AG09309 (cell line): Measurements from ENCODE around the gene MAN2A1.

Experiments used
- DNase-seq: peaks from one replicate; pipeline ENCODE4 v3.0.0-alpha.2; 2010; ENCODE audit warnings: low read depth
- H3K4me3 ChIP-seq: 2 replicates; pipeline ENCODE4 v1.5.1; 2011; ENCODE audit warnings: mild to moderate bottlenecking, low read depth, low read length, moderate library complexity; ENCODE audit not compliant: control insufficient read depth
- TF ChIP-seq, protein P1 (sequence below): IDR thresholded peaks from 2 replicates; pipeline ENCODE4 v1.5.1; 2011; ENCODE audit warnings: mild to moderate bottlenecking, low read depth, low read length, inconsistent platforms; ENCODE audit not compliant: insufficient read depth, control insufficient read depth; ENCODE audit errors: missing control alignments

Gene MAN2A1

DNA sequence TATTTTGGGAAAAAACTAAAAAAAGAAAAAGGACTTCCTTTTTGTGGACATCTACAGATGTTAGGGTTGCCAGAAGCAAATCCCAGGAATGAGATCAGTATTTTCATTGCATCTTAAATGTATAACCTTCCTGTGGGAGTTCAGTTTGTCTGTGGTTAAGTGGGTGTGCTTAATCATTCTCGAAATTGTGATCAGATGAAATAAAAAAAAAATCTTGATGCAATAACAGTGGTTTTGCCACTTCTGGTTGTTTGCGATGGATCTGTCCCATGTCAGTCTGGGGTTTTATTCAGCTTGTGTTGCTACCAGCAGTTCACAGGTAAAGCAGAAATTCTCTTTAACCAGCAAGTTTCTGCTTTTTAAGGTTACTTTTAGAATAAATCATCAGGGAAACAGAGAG, 179.0 kb downstream of the MAN2A1 start:
- TF ChIP-seq, protein P1, sequence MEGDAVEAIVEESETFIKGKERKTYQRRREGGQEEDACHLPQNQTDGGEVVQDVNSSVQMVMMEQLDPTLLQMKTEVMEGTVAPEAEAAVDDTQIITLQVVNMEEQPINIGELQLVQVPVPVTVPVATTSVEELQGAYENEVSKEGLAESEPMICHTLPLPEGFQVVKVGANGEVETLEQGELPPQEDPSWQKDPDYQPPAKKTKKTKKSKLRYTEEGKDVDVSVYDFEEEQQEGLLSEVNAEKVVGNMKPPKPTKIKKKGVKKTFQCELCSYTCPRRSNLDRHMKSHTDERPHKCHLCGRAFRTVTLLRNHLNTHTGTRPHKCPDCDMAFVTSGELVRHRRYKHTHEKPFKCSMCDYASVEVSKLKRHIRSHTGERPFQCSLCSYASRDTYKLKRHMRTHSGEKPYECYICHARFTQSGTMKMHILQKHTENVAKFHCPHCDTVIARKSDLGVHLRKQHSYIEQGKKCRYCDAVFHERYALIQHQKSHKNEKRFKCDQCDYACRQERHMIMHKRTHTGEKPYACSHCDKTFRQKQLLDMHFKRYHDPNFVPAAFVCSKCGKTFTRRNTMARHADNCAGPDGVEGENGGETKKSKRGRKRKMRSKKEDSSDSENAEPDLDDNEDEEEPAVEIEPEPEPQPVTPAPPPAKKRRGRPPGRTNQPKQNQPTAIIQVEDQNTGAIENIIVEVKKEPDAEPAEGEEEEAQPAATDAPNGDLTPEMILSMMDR: no peak
- H3K4me3 ChIP-seq: no peak overlapping the region
- DNase-seq: no peak

DNA sequence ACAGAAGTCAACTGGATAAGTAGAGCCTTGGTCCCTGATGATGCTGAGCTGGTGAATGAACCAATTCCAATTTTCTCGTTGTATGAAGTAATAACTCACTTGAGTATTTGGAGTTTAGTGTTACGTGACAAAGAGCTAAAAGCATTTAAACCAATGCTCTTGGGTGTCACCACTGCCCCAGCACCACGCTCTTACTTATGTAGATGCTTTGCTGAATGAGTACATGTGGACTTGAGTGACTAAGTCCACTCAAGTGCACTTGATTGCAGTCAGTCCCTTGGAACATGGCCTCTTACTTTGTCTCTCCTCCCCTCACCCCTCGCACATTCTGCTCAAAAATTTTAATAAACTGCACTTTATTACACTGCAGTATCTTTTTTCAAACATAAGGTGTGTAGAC, 184.0 kb downstream of the MAN2A1 start:
- DNase-seq: no peak
- TF ChIP-seq, protein P1: no peak
- no peak overlapping the region for H3K4me3 ChIP-seq

DNA sequence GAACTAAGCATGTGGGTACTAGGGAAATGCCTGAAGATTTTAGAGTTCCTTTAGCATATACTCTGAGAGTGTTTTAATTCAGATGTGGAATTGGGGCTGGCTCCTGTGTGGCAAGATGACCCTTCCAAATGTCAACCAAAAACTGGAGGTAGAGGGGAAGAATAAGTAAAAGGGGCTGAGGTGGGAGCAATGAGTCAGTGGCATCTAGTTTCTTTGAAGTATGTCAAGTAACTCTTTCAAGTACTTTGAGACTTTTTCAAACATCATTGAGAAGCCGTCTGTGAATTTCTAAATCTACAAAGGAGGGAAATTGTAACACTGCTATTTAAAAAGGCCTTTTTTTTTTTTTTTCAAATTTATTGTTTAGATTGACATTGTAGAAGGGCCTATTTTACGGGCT, 184.4 kb downstream of the MAN2A1 start:
- H3K4me3 ChIP-seq: no peak overlapping the region
- no peak for DNase-seq
- TF ChIP-seq, protein P1: no peak

DNA sequence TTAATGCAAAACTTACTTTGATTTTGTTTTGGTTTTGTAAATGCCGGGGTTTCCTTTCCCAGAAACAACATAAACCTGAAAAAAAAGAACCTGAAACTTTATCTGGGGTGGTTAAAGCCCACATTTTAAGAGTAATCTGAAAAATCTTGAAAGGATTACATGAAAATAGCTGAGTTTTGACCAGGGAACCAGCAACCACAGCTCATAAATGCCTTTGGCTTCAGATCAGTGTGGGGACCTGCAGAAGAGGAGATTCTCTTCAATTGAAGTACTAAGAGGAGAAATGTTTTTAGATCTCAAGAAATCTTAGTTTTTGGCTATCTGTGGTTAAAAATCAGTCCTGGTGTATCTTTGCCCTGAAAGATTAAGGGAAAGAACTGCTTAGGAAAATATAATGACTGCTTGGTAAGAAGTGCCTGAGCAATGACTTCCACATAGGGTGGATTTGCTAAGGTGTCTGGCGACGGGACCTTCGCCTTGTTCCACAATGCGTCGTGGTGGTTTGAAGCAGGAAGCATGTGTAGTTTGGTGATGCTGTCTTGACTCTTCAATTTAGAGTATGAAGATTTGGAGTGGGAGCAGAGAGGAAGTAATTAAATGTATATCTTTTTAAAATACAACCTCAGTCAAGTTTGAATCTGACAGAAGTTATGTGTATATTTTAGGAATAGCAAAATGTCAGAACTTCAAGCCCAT, 186.5 kb downstream of the MAN2A1 start:
- TF ChIP-seq, protein P1: no peak
- H3K4me3 ChIP-seq: no peak overlapping the region
- no peak for DNase-seq

DNA sequence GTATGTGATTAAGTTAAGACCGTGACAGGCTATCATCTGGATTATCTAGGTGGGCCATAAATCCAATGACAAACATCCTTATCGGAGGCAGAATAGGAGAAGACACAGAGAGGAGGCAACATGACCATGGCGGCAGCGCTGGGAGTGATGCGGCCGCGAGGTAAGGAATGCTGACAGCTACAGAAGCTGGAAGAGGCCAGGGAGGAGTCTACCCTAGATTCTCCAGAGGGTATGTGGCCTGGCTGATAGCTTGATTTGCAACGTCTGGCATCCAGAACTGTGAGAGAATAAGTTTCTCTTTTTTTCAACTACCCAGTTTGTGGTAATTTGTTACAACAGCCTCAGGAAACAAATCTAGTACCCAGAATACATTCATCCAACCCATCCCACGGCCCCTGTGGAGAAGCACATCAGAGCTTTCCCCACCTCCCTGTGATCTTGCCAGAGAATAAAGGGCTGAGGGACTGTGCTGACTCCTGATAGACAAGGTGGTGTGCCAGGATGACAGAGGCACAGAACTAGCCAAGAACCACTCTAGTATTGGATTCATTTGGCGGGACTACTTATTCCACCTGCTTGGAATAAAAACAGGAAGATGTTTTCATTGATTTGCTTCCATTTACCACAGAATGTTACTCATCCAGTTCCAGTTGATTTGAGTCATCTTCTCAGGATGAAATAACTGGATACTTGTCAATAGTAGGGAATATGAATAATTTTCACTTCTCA, 187.4 kb downstream of the MAN2A1 start:
- H3K4me3 ChIP-seq: no peak overlapping the region
- no peak for DNase-seq
- TF ChIP-seq, protein P1: no peak

DNA sequence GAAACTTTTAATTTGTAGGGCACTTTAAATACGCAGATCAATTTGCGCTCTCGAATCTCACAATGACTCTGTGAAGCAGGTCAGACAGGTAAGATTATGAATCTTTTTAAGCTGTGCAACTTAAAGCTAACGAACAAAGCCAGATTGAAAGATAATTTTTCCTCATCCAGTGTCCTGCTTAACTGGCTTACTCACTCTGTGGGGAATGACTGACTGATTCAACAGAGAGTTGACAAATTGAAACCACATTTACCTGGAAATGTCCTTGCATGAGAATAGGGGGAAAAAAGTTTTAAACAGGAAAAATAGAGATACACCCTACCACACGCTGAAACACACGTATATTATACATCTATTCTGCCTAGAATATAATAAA, 187.9 kb downstream of the MAN2A1 start:
- H3K4me3 ChIP-seq: no peak overlapping the region
- no peak for DNase-seq

More for the DNA sequence above, 187.9 kb downstream of the MAN2A1 start:
- TF ChIP-seq, protein P1: no peak
